CD1c-positive myeloid dendritic cell (primary cell): Measurements from ENCODE around the gene ZNF593.
A peak's percentile ranks its signal among the peaks of the same experiment; 100 is the strongest.

Experiments used
- DNase-seq: peaks from one replicate; pipeline ENCODE4 v3.0.0-alpha.2; 2016; ENCODE audit errors: extremely low spot score

Gene ZNF593

GRCh38 chr1:26169669-26170471, at the start of gene ZNF593:
Gene ZNF593, plus strand, starts transcription at chr1:26169908. Its CDS starts 76 bp downstream, at chr1:26169984.
- peak; percentile 96 for DNase-seq

- peak; percentile 84 for DNase-seq
These were observed 47.6 kb upstream of the ZNF593 start for GRCh38 chr1:26121854-26122773.

DNA sequence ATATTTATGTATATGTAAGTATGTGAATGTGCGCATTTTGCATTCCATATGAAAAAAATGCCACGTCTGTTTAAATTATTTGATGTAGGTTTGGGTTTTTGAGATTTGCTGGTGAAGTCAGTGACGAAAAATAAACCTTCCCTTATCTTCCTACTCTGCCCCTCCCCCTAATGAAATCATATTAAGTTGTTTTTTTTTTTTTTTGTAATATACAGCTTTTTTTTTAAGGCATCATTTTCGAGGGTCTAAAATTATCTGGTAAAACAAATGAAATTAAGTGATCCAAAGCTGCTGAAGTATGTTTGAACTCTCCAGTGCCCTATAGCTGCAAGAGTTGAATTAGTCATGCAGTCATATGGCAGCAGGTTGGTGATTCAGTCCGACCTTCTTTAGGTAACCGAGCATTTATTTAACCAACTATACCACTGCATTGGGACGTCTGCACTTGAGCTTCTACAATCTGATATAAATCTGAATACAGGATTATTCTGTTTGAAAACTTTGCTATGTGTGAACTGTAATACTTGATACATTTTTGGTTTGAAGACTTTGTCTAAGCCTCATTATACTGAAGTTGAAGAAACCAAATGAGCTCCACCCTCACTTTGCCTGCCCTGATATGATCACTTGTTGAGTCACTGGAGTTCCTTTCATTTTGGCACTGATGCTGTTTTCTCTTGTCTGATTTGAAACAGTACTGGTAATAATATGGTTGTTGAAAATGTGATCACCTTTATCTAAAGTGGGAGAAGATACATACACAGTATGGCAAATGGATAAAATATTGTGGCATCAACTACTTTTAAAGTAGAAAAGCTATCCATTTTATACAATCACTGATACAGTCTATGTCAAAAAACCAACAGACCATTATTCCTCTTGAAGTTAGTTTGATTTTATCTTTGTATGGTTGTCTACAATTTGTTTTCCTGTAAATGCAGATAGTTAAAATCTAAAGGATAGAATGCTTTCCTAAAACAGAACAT, 46.4 kb upstream of the ZNF593 start:
- DNase-seq = peak; percentile 36

DNA sequence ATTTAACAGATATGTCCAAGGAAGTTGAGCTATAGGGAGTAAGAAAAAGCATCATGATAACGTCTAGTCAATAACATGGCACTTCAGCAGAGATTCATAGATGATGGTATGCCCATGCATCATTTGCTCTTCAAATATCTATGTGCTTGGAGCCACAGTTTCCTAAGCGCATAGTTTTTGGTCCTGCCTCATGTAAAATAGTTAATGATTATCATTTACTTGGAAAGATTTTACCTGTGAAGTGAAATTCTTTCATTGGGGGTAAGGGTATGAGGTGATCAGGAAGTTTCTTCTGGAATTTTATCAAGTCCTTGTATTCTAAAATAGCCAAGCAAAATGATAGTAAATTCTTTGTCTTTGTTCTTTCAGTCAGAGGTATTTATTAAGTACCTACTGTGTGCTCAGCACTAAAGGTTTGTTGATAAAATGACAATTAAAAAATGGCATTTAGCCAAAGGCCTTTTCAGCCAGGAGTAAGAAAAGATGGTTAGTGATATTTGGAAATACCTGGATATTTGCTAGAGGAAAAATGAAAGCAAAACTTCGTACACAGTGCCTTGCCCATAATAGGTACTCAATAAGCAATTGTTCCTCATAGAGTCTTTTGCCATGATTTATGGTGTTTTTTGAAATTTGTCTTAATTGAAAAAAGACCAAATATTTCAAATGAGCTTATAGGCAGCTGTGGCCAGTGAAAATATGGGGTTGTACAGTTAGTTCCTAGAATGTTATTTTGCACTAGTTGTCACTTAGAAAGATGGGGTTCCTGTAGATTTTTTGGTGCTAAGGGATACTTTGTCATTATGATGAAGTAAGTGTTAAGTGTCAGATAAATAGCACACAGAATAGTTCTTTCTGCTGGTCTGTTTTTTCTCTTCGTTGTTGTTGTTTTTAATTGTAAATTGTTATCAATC, 45.0 kb upstream of the ZNF593 start:
- no peak for DNase-seq

GRCh38 chr1:26125382-26125781, 44.3 kb upstream of the ZNF593 start:
- DNase-seq = no peak

GRCh38 chr1:26125946-26126320, 43.8 kb upstream of the ZNF593 start:
- no peak for DNase-seq

DNA sequence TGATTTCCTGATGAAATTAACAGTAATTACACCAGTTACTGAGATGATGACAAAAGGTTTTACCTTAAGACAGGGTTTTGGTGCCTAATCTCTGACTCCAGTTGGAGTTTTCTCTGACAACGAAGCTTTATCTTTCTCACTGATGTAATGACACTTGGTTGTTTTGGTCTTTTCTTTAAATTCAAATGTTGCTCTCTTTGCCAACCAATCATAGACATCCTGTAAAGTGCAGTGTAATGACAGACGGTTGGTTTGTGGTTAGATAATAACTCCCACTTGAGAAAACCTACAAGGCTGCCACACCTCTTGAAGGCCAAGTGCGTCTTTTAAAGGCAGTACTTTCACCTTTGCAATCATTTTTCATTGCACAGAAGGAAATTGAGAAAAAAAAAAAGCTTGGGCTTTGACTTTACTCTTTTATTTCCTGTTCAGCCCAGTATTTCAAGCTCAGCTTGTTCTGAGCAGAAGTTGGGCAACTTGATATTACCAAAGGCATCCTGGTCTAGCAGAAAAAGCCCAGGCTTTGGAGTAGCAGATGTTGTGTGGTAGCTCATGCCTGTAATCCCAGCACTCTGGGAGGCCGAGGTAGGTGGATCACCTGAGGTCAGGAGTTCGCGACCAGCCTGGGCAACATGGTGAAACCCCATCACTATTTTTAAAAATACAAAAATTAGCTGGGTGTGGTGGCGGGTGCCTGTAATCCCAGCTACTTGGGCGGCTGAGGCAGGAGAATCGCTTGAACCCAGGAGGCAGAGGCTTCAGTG, 43.2 kb upstream of the ZNF593 start:
- DNase-seq = peak; percentile 72

DNA sequence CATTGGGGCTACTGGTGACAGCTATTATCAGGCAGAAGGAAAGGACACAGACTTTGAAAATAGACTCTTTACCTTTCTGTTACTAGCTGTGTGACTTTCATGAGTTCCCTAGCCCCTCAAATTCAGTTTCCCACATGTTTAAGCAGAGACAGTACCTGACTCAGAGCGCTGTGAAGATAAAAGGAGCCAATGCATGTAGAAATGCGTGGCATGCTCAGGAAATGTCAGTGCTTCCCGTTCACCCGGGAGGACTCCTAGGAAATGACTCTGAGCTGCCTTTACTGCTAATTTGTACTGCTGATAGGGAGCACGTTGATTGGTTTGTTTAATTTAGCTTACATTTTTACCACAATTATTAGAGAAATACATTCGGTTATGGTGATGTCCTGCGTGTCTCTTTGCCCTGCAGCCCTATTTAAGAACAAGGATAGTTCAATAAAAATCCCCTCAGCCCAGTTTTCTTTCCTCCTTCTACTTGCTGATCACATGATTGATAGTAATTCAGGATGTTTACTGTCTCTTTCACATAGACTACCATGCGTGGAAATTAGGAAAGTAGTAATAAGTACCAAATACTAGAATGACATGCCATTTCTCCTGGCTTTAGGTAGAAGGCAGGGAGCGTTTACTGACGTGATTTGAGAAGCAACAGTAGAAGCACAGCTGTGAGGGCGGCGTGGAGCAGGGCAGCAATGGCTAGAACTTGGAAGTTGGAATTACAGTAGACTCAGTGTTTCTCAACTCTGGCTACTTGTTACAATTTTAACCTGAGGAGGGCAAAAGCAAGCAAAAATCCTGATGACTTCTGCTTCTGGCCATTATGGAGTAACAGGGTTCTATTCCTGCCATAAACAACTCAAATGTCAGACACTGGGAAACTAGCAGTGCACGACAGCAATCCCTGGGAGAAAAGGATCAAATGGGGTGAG, 42.2 kb upstream of the ZNF593 start:
- peak; percentile 31 for DNase-seq

GRCh38 chr1:26129778-26130177, 39.9 kb upstream of the ZNF593 start:
- no peak for DNase-seq

DNA sequence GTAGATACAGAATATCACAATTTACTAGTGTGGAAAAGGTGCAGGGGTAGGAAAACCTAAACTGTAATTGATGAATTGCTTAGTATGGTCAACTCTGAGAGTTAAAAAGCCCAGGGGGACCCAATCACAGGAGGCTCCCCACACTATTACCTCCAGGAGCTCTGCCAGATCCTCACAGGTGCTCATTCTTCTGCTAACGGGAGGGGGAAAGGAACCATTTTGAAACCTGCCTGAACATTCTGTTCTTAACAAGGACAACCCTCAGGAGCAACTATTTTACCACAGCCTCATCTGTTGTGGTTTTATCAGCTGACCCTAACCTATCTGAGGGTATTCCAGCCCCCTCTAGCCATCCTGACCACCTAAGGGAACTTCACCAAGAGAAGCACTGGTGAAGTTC, 39.0 kb upstream of the ZNF593 start:
- DNase-seq = no peak

DNA sequence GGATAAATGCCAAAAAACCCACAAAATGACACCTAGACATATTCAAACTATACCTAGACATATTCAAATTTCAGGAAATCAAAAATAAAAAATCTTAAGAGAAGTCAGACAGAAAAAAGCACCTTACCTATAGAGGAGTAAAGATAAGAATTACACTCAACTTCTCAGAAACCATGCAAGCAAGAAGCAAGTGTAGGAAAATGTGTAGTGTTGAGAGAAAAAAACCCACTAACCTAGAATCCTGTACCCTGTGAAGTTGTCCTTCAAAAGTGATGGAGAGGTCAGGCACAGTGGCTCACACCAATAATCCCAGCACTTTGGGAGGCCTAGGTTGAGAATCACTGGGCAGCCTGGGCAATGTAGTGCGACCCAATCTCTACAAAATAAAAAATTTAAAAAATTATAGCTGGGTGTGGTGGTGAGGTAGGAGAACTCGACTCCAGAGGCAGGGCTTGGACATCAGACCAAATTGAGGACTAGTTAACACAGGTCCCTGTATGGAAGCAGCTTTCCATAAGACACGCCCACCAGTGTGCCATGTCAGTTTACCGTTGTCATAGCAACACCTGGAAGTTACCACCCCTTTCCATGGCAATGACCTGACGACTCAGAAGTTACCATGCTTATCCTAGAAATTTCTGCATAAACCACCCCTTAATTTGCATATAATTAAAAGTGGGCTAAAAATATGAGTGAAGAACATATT, 37.4 kb upstream of the ZNF593 start:
- no peak for DNase-seq

DNA sequence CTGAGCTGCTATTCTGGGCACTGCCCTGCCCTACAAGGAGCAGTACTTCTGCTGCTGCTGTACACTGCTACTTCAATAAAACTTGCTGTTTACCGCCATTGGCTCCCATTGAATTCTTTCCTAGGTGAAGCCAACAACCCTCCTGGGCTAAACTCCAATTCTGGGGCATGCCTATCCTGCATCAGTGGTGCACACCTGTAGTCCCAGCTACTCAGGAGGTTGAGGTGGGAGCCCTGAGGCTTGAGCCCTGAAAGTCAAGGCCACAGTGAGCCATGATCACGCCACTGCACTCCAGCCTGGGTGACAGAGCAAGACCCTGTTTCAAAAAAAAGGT, 36.9 kb upstream of the ZNF593 start:
- DNase-seq = no peak

DNA sequence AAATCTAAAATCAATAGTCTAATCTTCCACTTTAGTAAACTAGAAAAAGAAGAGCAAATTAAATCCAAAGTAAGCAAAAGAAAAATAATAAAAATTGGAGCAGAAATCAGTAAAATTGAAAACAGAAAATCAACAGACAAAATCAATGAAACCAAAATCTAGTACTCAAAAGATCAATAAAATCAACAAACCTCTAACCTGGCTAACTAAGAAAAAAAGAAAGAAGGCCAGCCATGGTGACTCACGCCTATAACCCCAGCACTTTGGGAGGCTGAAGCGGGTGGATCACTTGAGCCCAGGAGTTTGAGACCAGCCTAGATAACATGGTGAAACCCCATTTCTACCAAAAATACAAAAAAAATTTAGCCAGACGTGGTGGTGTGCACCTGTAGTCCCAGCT, 35.2 kb upstream of the ZNF593 start:
- DNase-seq = no peak

DNA sequence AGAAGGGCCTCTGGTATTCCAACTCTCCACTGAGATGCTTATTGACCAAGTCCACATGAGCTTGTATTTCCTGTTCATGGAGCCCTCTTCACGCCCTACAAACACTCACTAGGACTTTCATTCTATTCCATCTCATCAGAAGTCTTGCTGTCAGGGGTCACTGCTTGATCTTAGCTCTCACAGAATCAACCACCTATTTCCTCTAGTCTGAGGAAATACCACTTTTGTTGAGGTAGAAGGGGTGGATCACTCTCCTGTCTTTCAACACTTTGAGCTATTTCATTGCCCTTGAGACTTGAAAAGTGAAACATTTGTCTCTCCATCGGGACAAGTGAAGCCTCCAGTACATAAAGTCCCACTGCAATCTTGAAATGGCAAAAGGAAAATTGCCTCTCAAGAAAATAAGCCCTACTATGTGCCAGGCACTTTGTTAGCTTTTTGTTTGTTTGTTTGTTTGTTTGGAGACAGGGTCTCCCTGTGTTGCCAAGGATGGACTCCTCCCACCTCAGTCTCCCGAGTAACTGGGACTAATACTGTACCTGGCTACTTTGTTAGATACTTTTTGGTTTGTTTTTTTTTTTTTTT, 30.6 kb upstream of the ZNF593 start:
- no peak for DNase-seq

DNA sequence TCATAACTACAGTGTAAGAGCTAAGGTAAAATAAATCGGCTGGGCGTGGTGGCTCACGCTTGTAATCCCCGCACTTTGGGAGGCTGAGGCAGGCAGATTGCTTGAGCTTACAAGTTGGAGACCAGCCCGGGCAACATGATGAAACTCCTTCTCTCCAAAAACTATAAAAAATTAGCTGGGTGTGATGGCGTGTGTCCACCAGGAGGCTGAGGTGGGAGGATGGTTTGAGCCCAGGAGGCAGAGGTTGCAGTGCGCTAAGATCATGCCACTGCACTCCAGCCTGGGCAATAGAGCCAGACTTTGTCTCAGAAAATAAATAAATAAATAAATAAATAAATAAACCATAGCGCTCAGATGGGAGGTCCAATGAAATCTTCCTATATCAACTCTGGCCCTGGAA, 27.5 kb upstream of the ZNF593 start:
- no peak for DNase-seq

GRCh38 chr1:26145041-26145959, 24.4 kb upstream of the ZNF593 start:
- DNase-seq = peak; percentile 88

GRCh38 chr1:26145960-26146294, 23.8 kb upstream of the ZNF593 start:
- no peak for DNase-seq
